HG02981 (cell line): ENCODE measurements around the gene HIKESHI.
"Not testable (repeated sequence)": the region's sequence is repeated elsewhere in the genome, so short reads cannot be mapped to it uniquely, and the experiment has no call there.

ENCODE experiments used
- ATAC-seq: cut with Tn5 transposase; IDR thresholded peaks from one replicate; pipeline ENCODE4 v1.9.1; 2021; ENCODE audit warnings: mild to moderate bottlenecking, moderate library complexity; ENCODE audit not compliant: unreplicated experiment

HIKESHI gene, protein sequence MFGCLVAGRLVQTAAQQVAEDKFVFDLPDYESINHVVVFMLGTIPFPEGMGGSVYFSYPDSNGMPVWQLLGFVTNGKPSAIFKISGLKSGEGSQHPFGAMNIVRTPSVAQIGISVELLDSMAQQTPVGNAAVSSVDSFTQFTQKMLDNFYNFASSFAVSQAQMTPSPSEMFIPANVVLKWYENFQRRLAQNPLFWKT

DNA sequence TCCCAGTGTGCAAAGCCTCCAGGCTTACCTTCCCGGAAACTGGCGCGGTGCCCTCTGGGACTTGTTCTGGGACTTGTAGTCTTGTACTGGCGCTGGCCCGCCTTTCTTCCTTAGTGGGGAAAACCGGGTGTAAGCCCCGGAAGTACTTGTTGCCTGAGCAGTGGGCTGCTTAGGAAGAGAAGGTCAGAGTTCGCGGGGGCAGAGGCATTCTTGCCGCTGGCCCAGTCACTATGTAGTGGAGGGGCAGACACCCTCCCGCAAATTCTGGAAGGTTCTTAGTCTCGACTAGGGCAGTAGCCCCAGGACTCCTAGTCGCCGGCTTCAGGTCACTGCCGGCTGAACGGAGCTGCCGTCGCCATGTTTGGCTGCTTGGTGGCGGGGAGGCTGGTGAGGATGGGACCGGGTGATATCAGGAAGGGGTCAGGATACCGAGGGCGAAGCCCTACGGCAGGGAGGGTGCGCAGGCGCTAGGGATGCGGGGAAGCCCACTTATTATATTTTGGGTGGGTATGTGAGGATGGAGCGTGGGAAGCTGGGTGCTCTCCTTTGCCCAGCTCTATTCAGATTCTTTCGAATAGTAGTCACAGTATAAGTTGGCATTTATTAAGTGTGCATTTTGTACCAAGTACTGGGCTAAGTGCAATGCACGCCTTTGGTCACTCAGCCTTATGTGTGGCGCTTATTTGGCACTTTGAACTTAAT, at the start of gene HIKESHI:
TSS of gene HIKESHI (plus strand) at position 149 of the 702 bp plus-strand sequence. CDS start at position 358, 209 bp downstream.
- ATAC-seq: peak; percentile 98

DNA sequence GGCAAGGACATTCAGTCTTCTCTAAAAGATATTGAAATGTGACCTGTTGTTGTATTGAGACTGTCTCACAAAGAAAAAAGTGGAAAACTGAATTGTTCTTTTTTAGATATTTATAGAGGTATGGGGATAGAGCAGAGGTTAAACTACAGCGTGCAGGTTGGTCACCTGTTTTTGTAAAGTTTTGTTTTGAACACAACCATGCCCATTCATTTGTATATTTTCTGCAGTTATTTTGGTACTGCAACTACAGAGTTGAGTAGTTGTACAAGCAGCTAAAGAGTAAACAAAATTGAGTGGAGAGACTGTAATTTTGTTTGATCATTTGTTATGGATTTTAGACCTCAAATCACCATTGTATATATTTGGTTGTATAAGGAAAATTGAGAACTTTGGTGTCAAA, 46.1 kb upstream of the HIKESHI start:
- ATAC-seq: peak; percentile 85

DNA sequence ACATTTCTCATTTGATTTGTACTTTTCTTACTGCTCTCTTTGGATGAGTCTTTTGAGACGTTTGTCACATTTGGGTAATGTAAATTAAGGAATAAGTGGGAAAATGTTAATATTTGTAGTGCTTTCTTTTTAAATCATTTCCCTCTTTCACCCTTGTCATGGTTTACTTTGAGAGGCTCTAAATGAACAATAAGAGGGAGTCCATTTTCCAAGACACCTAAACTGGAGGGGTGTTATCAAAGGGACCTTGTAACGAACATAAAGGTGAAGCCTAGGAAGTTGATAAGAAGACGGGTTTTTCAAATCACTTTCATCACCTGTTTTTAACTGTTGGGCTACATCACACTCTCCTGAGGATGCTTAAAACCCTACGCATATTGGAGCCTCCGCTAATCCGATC, 45.4 kb upstream of the HIKESHI start:
- no peak for ATAC-seq

DNA sequence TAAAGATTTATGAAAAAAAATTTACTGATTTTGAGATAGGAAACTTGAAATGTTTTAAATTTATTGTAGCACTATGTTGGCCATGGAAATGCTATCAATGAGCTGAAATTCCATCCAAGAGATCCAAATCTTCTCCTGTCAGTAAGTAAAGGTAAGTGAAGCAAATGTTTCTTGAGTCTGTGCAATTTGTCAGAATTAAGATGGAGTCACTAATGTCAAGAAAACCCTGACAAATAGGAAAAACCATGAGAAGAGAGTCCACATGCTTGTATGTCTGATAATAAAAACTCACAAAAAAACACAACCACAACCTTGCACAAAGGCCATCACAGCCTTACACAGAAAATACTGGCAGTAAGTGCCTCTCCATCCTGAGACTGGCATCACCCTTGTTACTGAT, 44.6 kb upstream of the HIKESHI start:
- ATAC-seq: no peak

DNA sequence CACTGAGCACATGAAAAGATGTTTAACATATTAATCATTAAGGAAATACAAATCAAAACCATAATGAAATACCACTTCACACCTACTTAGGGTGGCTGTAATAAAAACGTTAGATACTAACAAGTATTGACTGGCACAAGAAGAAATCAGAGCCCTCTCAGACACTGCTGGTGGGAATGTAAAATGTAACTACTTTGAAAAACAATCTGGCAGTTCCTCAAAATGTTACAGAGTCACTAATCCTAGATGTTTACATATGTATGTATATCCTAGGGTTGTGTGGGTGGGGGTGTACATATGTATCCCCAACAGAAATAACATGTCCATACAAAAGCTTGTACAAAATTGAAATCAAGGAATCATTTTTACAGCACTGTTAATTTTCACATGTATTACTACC, 42.3 kb upstream of the HIKESHI start:
- ATAC-seq: no peak

DNA sequence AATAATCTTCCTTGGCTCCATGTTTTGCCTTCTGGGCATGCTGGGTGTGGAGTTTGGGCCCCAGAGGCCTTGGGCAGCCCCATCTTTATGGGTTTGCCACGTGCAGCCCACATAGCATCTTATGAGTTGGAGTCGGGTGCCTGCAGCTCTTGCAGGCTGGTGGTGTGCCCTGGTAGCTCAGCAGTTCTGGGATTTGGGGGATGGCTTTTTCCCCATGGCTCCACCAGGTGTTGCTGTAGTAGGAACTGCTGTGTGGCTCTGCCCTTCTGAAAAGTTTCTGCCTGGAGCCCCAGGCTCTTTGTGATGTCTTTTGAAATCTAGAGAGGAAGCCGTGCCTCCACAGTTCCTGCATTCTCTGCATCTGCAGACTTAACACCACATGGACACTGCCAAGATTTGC, 40.7 kb upstream of the HIKESHI start:
- no peak for ATAC-seq

DNA sequence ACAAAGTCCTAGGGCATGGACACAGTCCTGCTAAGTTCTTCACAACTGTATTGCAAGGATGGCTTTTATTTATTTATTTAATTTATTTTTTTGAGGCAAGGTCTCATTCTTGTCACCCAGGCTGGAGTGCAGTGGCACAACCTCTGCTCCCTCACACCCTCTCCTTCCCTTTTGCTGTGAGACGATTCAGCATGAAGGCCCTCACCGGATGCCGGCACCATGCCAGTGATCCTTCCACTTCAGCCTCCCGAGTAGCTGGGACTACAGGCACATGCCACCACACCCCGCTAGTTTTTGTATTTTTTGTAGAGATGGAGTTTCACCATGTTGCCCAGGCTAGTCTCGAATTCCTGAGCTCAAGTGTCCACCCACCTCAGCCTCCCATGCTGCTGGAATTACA, 39.7 kb upstream of the HIKESHI start:
- ATAC-seq: no peak

DNA sequence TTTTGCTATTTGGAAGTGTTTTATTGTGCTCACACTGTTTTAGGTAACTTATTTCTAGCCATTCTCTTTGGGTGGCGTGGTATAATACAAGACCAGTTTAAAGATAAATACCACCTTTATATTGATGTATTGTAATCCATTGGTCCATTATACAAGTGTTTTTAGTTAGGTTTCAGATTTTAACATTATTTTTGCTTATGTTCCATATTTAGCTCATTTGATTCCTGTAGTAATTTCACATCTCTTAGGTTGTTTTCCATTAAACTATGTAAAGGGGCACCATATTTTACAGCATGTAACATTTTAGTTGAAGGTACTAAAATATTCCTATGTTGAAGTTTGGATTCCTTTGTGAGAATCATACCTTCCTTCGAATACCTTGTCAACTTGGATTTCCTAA, 37.4 kb upstream of the HIKESHI start:
- ATAC-seq: no peak

DNA sequence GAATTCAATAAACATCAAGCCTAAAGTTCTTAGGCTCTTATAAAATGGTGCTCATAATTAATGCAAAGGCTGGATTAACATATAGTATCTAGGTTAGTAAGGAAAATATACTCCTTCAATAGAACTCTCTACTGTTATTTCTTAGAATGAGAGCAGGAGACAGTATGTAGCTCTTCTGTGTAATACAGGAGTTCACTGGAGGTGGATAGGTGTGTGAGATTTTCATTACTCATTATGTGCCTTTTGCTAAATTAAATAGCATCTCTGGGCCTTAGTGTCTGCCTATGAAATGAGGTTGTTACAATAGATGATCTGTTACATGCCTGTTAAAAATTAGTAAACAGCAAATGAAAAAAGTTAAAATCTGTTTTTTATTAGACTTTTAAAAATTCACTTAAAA, 36.8 kb upstream of the HIKESHI start:
- no peak for ATAC-seq

DNA sequence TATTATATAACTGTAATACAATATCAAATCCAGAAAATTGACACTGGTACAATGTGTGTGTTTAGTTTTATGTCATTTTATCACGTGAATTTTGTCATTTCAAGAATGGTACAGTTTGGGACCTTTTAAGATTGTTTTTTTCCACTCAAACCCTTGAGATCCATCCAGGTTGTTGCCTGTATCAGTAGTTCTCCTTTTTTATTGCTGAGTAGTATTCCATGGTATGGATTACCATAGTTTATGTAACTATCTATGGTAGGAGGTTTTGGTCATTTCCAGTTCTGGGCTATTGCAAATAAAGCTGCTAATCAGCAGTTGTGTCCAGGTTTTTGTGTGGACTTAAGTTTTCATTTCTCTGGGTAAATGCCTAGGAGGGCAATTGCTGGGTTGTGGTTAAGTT, 32.4 kb upstream of the HIKESHI start:
- ATAC-seq: no peak

DNA sequence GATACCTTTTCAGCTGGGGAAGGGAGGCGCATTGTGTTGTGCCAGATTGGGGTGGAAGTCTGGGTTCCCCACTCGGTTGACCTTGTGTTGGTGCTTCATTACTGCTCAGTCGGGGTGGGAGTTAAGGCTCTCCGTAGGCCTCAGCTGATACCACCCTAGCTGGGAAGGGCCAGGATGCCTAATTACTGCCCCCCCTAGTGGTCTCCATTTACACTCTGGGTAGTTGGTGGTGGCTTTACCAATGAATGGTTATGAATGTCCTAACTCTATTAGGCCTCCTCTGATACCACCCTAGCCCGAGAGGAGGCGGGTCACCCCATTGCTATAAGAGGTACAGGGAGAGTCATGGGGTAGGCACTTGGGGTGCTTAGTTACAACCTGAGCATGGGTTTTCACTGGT, 27.5 kb upstream of the HIKESHI start:
- ATAC-seq: no peak

DNA sequence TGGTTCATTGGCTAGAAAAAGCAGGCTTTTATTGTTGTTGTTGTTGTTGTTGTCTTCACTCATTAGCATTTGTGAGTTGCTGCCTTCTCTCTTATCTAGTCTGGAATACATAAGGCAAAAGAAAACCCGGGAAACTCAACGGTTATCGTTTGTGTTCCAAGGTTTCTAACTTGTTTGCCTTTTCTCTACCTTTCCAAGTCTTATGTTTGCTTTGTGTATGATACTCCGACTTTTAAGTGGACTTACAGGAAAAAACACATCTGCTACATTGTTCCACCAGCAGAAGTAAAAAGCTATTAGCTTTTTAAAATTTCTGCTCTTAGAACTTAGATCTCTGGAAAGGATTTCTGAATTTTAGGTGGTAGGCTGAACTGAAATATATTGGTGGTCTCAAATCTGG, 27.0 kb upstream of the HIKESHI start:
- ATAC-seq: no peak

DNA sequence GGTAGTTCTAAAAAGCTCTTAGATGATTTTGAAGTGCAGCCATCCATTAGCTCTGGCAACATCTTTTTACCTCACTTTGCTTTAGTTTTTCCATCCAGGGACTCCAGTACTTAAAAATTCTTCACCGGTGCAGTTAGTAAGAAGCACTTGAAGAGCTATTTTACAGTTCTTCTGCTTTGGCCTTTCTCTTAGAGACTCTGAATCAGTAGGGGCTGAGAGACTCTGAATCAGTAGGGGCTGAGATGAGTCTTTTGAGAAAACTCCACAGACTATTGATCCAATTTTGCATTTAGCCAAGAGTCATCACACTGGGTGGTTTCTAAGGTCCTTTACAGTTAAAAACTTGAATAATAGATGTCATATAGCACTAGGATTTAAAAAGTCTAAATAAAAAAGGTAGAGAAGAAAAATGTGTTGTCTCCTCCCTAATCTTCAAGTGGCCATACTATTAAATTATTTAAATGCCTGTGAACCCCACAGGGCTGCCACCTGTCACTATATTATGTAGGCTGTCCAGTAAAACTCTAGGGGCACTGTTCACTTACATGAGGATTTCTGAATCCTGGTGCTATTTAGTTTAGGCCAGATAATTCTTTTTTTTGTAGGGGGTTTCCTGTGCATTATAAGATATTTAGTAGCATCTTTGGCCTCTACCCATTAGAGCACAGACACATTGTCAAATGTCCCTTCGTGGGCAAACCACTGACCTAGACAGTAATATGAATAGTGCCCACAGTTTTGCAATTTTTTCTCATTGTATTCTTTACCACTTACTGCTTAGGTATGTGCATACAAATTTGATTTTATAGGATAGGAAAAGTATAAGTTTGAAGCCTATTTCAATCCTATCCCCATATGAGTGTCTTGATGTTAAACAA, 26.3 kb upstream of the HIKESHI start:
- ATAC-seq: no peak

DNA sequence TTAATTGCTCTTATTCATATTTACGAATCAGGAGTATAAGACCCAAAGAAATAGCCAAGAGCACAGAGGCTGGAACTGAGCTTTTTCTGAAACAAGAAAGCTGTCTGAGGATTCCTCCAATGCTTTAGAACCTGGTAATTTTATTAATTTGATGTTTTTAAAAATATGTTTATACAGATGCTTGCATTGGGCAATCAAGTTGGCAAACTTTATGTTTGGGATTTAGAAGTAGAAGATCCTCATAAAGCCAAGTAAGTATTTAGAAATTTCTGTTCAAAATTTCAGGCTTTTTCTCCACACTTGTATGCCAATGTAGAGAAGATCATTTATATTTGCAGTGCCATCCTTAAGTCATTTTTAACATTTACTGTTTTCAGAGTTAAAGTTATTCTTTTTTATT, 24.3 kb upstream of the HIKESHI start:
- ATAC-seq: no peak

DNA sequence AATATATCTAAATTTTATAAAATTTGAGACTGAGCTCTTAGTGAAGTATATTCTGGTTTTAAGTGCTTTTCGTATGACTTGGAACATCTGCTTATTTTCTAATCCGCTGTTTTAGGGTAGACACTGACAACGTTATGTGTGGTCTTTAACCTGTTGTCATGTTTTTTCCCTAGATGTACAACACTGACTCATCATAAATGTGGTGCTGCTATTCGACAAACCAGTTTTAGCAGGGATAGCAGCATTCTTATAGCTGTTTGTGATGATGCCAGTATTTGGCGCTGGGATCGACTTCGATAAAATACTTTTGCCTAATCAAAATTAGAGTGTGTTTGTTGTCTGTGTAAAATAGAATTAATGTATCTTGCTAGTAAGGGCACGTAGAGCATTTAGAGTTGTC, 23.8 kb upstream of the HIKESHI start:
- ATAC-seq: no peak

DNA sequence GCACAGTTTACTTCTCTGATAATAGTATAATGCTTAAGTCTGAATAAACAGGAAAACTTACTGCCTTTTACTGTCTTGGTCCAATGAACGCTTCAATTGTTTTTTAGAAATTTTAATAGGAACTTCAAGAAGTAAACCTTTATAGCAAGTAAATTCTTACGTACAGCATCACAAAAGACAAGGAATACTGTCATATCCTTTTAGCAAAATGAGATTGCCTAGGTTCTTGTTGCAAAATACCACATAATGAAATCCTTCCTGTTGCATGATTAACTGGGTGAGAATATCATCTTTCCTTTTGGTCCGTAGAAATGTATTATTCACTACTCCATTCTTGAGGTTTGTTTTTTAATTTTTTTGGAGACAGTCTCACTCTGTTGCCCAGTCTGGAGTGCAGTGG, 22.3 kb upstream of the HIKESHI start:
- no peak for ATAC-seq

DNA sequence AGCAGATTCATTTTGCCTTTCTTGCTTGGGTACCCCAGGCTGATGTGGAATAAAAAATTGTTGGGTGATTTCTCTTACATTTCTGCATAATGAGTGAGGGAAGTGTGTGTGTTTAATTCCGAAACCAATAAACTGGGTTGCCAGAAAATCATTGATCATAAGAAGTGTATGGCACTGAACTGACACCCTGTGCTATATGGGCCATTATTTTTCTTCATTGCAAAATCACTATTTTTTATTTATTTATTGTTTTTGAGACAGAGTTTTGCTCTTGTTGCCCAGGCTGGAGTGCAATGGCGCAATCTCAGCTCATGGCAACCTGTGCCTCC, 14.6 kb upstream of the HIKESHI start:
- no peak for ATAC-seq

DNA sequence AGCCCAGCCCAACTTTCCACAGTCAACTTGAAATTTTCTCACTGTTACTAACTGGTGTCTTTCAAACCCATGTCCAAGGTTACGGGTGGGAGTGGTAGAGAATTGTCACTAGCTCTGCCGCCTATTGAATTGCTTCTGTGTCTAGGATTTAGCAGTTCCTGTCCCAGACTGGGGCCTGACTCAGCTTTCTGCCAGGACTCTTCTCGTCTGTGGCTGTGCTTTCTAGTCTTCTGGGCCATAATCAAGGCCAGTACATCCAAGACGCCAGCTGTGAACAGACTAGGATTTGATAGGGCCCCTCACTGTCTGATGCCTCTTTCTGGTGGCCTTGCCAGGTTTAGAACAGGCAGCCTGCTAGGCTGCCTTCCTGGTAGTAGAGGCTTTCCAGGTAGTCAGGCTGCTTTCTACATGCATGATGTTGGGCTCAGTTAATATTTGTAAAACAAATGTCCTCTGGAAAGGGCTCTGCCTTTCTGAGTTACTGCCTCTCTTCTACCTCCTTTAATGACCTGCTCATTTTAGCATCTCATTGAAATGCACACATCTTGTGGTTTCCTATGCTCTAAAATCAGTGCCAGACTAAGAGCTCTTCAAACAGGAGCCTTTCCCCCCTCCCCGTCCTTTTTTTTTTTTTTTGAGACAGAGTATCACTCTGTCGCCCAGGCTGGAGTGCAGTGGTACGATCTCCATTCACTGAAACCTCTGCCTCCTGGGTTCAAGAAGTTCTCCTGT, 13.1 kb upstream of the HIKESHI start:
- no peak for ATAC-seq

DNA sequence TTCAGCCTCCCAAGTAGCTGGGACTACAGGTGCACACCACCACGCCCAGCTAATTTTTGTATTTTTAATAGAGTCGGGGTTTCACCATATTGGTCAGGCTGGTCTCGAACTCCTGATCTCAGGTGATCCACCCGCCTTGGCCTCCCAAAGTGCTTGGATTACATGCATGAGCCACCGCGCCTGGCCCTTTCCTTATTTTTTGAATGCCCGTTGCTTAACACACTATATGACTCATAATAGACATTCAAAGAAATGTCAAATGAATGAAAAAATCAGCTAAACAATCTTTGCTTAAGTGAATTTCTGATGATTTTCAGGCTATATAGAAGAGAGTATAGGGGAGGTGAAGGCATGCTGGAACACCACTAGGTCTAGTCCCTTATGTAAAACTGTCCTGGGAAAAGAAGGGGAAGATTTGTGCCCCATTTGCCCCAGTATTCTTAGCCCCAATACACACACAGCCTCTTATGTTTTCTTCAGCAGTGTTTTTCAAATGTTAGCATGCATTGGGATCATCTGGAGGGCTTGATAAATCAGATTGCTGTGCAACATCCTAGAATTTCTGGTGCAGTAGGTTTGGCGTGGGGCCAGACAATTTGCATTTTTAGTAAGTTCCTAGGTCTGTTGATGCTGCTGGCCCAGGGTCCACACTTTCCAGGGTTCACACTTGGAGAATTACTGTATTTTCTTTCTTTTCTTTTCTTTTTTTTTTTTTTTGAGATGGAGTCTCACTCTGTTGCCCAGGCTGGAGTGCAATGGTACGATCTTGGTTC, 12.3 kb upstream of the HIKESHI start:
- ATAC-seq: not testable (repeated sequence)

DNA sequence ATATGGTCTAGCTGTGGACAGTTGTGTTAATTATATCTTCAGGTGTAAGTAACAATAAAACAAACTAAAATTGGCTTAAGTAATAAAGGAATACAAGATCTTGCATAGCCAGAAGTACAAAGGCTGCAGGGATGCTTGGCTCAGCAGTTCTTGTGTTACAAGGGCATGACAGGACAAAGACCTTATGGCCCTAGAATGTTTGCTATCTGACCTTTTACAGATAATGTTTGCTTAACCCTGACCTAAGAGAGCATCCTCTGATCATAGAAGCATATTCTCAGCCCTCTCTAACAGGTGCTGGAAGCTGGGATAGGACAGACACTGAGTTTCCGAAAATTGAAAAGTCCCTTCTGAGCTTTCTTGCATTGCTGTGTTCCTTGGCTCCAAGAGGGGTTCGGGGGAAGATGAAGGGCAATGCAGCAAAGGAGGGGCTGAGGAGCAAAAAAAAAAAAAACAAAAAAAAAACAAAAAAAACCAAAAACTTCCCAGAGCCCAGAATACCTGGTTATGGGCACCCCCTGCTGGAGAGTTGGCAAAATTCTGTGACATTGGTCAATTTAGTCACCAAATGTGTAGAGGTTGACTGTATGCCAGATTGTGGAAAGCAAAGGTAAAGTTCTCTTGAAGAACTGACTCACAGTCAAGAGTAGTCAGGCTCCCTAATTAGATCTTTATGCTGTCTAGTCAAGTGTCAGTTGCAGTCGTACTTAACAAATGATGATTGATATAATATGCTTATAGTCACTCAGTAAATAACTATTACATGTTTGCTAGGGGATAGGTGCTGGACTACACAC, 10.4 kb upstream of the HIKESHI start:
- ATAC-seq: no peak
